Panc1 (cell line): ENCODE data around the gene CD2BP2. TPM values are rescaled to one million over a fixed set of nuclear protein-coding genes. Genes with fewer than 3 reads are reported as not detected.
A peak's percentile ranks its signal among the peaks of the same experiment; 100 is the strongest.
"Not testable (repeated sequence)": the region's sequence is repeated elsewhere in the genome, so short reads cannot be mapped to it uniquely, and the experiment has no call there.

Experiments used
- ATAC-seq: fragments of 200-7000 bp; cut with Tn5 transposase; 2 replicates; pipeline ENCODE4 v1.9.1; 2020; ENCODE audit warnings: mild to moderate bottlenecking, moderate library complexity
- BruUV-seq: library from RNA; stranded (reverse); fragments of 400-500 nt; replicated peaks from 2 replicates; lab custom pipeline; 2021; lab: Mats Ljungman, UMichigan
- CTCF ChIA-PET: fragments of 300-600 bp; sonication (Branson Sonifier 250); formaldehyde crosslinking; loops from one replicate; lab custom pipeline; 2022; ENCODE audit warnings: antibody characterized with exemption; lab: Charles Lee
- POLR2A ChIA-PET: fragments of 300-600 bp; sonication (Branson Sonifier 250); formaldehyde crosslinking; loops from one replicate; lab custom pipeline; 2022; ENCODE audit warnings: antibody characterized with exemption; lab: Charles Lee
- DNase-seq: peaks from one replicate; pipeline ENCODE4 v3.0.0-alpha.2; 2010; ENCODE audit warnings: low read depth, low spot score
- H3K27ac ChIP-seq: 2 replicates; pipeline ENCODE4 v1.5.1; 2011; ENCODE audit warnings: mild to moderate bottlenecking, low read length, inconsistent platforms
- H3K27me3 ChIP-seq: fragments of 200-500 bp; sonication (Bioruptor generic); 2 replicates; pipeline ENCODE4 v1.6.0; 2014; ENCODE audit warnings: low read length, inconsistent platforms; ENCODE audit not compliant: control insufficient read depth, insufficient read depth
- H3K36me3 ChIP-seq: fragments of 200-500 bp; sonication (Bioruptor generic); 2 replicates; pipeline ENCODE4 v1.5.1; 2014; ENCODE audit warnings: inconsistent platforms, mild to moderate bottlenecking, low read length, moderate library complexity; ENCODE audit not compliant: control insufficient read depth, insufficient read depth
- H3K4me1 ChIP-seq: 2 replicates; pipeline ENCODE4 v1.5.1; 2011; ENCODE audit warnings: inconsistent platforms, mild to moderate bottlenecking, low read length, moderate library complexity; ENCODE audit not compliant: control insufficient read depth, insufficient read depth
- H3K4me3 ChIP-seq, 2 experiments: 2 replicates each; pipeline ENCODE4 v1.5.1; 2011 to 2012; ENCODE audit warnings: low read depth in 2 of 2, low read length in 2 of 2, mild to moderate bottlenecking in 2 of 2, inconsistent platforms in 1 of 2, moderate library complexity in 1 of 2
- H3K9me3 ChIP-seq: fragments of 200-500 bp; sonication (Bioruptor generic); 2 replicates; pipeline ENCODE4 v1.5.1; 2014; ENCODE audit warnings: low read depth, mild to moderate bottlenecking, inconsistent platforms, low read length, moderate library complexity; ENCODE audit not compliant: control insufficient read depth, insufficient read depth
- POLR2AphosphoS5 ChIP-seq: IDR thresholded peaks from 2 replicates; pipeline ENCODE4 v1.6.1; 2012; ENCODE audit warnings: mild to moderate bottlenecking, low read depth, low read length, moderate library complexity
- in situ Hi-C: cut with HindIII; loops from 2 replicates; pipeline ENCODE4 v1.10.0; 2016; ENCODE audit warnings: low sequenced_read_pairs, low pct_unique_long_range_greater_than_20kb
- intact Hi-C: fragments of 100-400 bp; cut with micrococcal nuclease; formaldehyde crosslinking; loops from one replicate; pipeline ENCODE4 v1.10.0; 2022; ENCODE audit not compliant: unreplicated experiment
- total RNA-seq: library from RNA; stranded (reverse); gene quantifications from one replicate; pipeline ENCODE4 v1.2.1, GENCODE V29; 2021; ENCODE audit not compliant: unreplicated experiment

The CD2BP2 gene
- total RNA-seq, 1 experiment from 2014 or later: 90.7 TPM

GRCh38 chr16:30335028-30335597, 20.0 kb downstream of the CD2BP2 start:
- in situ Hi-C loops, DNase-seq, H3K27me3 ChIP-seq, H3K4me1 ChIP-seq, H3K9me3 ChIP-seq, H3K36me3 ChIP-seq, BruUV-seq, intact Hi-C loops: not testable (repeated sequence)
- H3K27ac ChIP-seq: peak overlapping the region; percentile 69
- TF ChIP-seq POLR2AphosphoS5: peak; percentile 79
- peak overlapping the region; percentile 57 to 59 for H3K4me3 ChIP-seq
- ChIA-PET POLR2A (interaction anchor here (0.6 to 1.0 kb wide), 7 partner anchors 15 to 1531 kb away, joined by 3 to 11 read pairs (median 7); partner anchors contain the start of genes CD2BP2 and TBC1D10B), CTCF (interaction anchor here (0.7 kb wide), 1 partner anchor 201 kb away, joined by 3 read pairs; no protein-coding TSS in a partner anchor)
- ATAC-seq: peak; percentile 95

DNA sequence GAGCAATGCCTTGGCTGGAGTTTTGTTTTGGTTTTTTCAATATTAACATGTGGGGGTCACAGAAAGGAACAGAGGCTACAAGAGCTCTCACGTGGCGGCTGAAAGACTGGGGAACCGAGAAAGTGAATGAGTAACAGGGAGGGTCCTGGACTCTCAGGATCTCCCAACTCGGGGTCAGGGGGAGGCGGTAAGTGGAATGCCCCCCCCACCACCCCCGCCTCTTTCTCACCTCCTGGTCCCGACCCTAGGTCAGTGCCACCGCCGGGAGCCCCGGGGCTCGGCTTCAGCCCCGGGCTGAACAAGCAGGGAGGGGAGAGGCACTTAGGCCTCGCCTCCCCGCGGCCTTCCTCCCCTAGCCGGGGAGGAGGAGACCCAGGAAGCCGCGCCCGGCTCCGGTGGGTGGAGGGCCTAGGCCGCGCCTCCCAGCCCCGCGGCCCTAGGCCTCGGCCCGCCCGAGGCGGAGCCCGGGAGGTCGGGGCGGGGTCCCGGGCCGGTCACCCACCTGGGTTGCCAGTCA, 20.6 kb downstream of the CD2BP2 start:
- in situ Hi-C loops, H3K9me3 ChIP-seq, intact Hi-C loops, H3K27ac ChIP-seq, H3K27me3 ChIP-seq, BruUV-seq, H3K4me1 ChIP-seq, H3K36me3 ChIP-seq, CTCF ChIA-PET, DNase-seq: not testable (repeated sequence)
- peak; percentile 96 for ATAC-seq
- H3K4me3 ChIP-seq: peak overlapping the region; percentile 57 to 59
- POLR2A ChIA-PET: interaction anchor here (0.6 to 1.0 kb wide), 5 partner anchors 18 to 1531 kb away, joined by 4 to 11 read pairs (median 7); partner anchors contain the start of genes CD2BP2 and TBC1D10B

- intact Hi-C loops: not testable (repeated sequence)
Observed at GRCh38 chr16:30324220-30324619, 30.9 kb downstream of the CD2BP2 start.

DNA sequence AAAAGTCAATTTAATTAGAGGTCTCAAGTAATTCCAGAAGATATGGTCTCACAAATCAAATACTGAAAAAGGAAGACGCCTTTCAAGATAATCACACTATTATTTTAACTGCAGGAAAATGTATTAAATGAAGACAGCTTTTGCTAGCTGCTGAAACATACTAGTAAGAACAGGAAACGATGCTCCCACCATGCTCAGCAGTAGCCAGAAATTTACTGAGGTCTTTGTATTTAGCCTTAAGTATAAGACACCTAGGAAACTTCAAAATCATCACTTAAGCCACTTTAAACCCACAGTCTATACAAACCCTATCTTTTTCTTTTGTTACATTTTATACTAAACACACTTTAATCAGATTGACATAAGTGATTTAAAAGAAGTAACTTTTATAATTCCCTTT, 36.5 kb downstream of the CD2BP2 start:
- DNase-seq, BruUV-seq, CTCF ChIA-PET, H3K27me3 ChIP-seq, H3K4me3 ChIP-seq, ATAC-seq, H3K4me1 ChIP-seq, in situ Hi-C loops, POLR2A ChIA-PET, intact Hi-C loops, H3K27ac ChIP-seq, H3K9me3 ChIP-seq, H3K36me3 ChIP-seq: not testable (repeated sequence)

More at GRCh38 chr16:30324220-30324619, 30.9 kb downstream of the CD2BP2 start:
- H3K27ac ChIP-seq, ATAC-seq, H3K9me3 ChIP-seq, H3K36me3 ChIP-seq, POLR2A ChIA-PET, H3K27me3 ChIP-seq, BruUV-seq, DNase-seq, CTCF ChIA-PET, in situ Hi-C loops, H3K4me1 ChIP-seq, H3K4me3 ChIP-seq: not testable (repeated sequence)

DNA sequence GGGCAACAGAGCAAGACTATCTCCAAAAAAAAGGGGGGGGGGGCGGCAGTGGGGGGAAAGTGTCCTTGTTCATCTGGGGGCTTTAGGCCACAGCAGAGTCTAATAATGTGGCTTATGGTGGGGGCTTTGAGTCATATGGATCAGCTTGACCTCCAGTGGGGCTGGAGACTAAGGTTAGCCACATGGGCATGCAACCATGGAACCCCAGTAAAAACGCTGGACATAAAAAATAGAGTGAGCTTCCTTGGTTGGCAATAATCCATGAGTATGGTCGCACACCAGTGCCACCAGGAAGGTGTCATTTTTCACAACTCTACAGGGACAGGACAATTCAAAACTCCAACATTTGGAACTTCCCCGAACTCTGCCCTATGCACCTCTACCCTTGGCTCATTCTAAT, 44.2 kb downstream of the CD2BP2 start:
- ATAC-seq, H3K36me3 ChIP-seq, H3K27me3 ChIP-seq, CTCF ChIA-PET, intact Hi-C loops, DNase-seq, POLR2A ChIA-PET, H3K27ac ChIP-seq, H3K9me3 ChIP-seq, H3K4me3 ChIP-seq, H3K4me1 ChIP-seq, BruUV-seq, in situ Hi-C loops: not testable (repeated sequence)

DNA sequence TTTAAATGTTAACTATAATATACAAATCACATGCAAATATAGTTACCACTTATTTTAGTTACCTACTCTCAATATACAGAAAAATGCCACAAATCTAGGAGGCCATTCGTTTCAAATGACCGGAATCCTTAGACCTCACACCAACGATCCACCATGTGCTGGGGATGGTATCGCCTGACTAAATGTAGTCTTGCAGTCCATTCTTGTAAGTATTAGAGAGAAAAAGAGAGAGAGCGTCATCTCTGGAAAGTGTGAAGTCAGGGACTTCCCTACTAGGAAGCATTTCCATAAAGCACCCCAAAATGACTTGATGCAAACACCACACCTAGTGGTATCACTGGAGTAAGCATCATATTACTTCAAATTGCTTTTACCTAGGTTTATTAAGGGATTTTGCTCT, 45.9 kb downstream of the CD2BP2 start:
- POLR2A ChIA-PET, H3K4me3 ChIP-seq, H3K4me1 ChIP-seq, H3K36me3 ChIP-seq, H3K27ac ChIP-seq, intact Hi-C loops, ATAC-seq, DNase-seq, BruUV-seq, CTCF ChIA-PET, H3K9me3 ChIP-seq, in situ Hi-C loops, H3K27me3 ChIP-seq: not testable (repeated sequence)
